CD4-positive, alpha-beta T cell (primary cell): ENCODE data around the gene RFC4. TPM values are rescaled to one million over a fixed set of nuclear protein-coding genes. Genes with fewer than 3 reads are reported as not detected.

ENCODE experiments used
- ATAC-seq: fragments of 200-7000 bp; cut with Tn5 transposase; one replicate; pipeline ENCODE4 v1.10.0; 2022; ENCODE audit warnings: mild to moderate bottlenecking; ENCODE audit not compliant: poor library complexity
- CTCF ChIA-PET: fragments of 350-600 bp; sonication (Branson Sonifier 250); formaldehyde crosslinking; loops from one replicate; lab custom pipeline; 2021; ENCODE audit warnings: antibody characterized with exemption, inconsistent platforms; lab: Charles Lee
- POLR2A ChIA-PET: fragments of 350-600 bp; sonication (Branson Sonifier 250); formaldehyde crosslinking; loops from one replicate; lab custom pipeline; 2021; ENCODE audit warnings: antibody characterized with exemption, inconsistent platforms; lab: Charles Lee
- DNase-seq, 14 experiments: peaks; one replicate each; pipeline ENCODE4 v3.0.0-alpha.2; 2013 to 2020; ENCODE audit warnings: mixed read lengths in 2 of 14
- H3K27ac ChIP-seq, 2 donors: one replicate each; pipeline versions ENCODE4 v1.5.1 to v1.7.0; 2013; ENCODE audit warnings: low read length in 2 of 2, low read depth in 1 of 2, mild to moderate bottlenecking in 1 of 2
- H3K27me3 ChIP-seq, 2 experiments: 1 replicate in 1 of 2; 2 replicates in 1 of 2; pipeline versions ENCODE4 v1.6.1 to v1.7.0; 2013; ENCODE audit warnings: low read length in 2 of 2, control low read depth in 1 of 2, mild to moderate bottlenecking in 1 of 2, moderate library complexity in 1 of 2; ENCODE audit not compliant: insufficient read depth in 2 of 2, control insufficient read depth in 1 of 2
- H3K36me3 ChIP-seq: one replicate; pipeline ENCODE4 v1.6.1; 2013; ENCODE audit warnings: low read length, control low read depth; ENCODE audit not compliant: insufficient read depth
- H3K4me1 ChIP-seq: one replicate; pipeline ENCODE4 v1.6.1; 2013; ENCODE audit warnings: low read length, control low read depth; ENCODE audit not compliant: insufficient read depth
- H3K4me3 ChIP-seq: one replicate; pipeline ENCODE4 v1.5.1; 2013; ENCODE audit warnings: mild to moderate bottlenecking, low read length, moderate library complexity
- H3K9me3 ChIP-seq, 2 experiments: 1 replicate in 1 of 2; 2 replicates in 1 of 2; pipeline versions ENCODE4 v1.6.1 to v1.7.0; 2013; ENCODE audit warnings: low read length in 2 of 2, mild to moderate bottlenecking in 2 of 2, control low read depth in 1 of 2, moderate library complexity in 1 of 2; ENCODE audit not compliant: control insufficient read depth in 1 of 2, insufficient read depth in 1 of 2
- H3K27ac Mint-ChIP-seq: one replicate; pipeline ENCODE4 v1.8.0; 2020; ENCODE audit warnings: mixed read lengths
- H3K27me3 Mint-ChIP-seq: one replicate; pipeline ENCODE4 v1.8.0; 2021; ENCODE audit warnings: mixed read lengths
- H3K36me3 Mint-ChIP-seq: one replicate; pipeline ENCODE4 v1.8.0; 2021; ENCODE audit warnings: low read depth, mixed read lengths
- H3K4me1 Mint-ChIP-seq: one replicate; pipeline ENCODE4 v1.8.0; 2021; ENCODE audit warnings: low read depth, mixed read lengths
- H3K4me3 Mint-ChIP-seq: one replicate; pipeline ENCODE4 v1.8.0; 2020; ENCODE audit warnings: mild to moderate bottlenecking, mixed read lengths
- H3K9me3 Mint-ChIP-seq: one replicate; pipeline ENCODE4 v1.8.0; 2020; ENCODE audit warnings: mixed read lengths
- CTCF ChIP-seq: fragments of 200-600 bp; IDR thresholded peaks from one replicate; pipeline ENCODE4 v1.8.0; 2022; ENCODE audit warnings: antibody characterized with exemption, mild to moderate bottlenecking
- intact Hi-C, 2 experiments: fragments of 100-400 bp; cut with DNase I in 1 of 2; cut with micrococcal nuclease in 1 of 2; formaldehyde crosslinking; loops; one replicate each; pipeline versions ENCODE4 v1.15.1 to v1.9.0; 2023 to 2025; cut with DNase I, micrococcal nuclease
- total RNA-seq, 174 experiments: library from RNA in 2 of 174; stranded (reverse) in 2 of 174; gene quantifications; one replicate each; pipeline ENCODE4 v1.2.3 and lab custom pipeline; 2021 to 2026

The RFC4 gene
- total RNA-seq, 2 experiments from 2014 or later: 8.6 to 12.6 TPM

DNA sequence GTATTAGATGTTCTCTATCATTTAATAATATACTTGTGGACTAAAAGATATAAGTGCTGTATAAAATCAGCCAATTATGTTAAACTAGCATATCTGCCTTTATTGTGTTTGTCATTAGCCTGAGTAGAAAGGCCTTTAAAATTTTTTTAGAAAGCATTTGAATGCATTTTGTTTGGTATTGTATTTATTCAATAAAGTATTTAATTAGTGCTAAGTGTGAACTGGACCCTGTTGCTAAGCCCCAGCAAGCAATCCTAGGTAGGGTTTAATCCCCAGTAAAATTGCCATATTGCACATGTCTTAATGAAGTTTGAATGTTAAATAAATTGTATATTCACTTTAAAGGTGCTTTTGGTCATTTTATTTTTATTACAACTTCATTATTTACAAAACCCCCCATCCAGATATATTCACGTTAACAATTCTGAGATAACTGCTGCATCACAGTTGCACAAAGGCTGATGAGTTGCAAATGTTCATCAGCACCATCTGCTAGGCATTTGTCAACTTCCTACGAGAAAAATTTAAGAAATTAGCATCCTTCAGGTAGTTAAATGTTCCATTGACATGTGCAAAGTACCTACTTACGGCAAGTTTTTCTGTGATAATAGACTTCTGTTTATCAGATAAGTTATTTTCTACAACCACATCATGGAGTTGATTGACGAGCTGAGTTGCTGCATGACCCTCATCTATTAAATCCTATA lies 16.6 kb downstream of the RFC4 start:
- H3K4me3 ChIP-seq: no peak overlapping the region
- ChIA-PET POLR2A (interaction anchor here (0.9 to 1.9 kb wide), 4 partner anchors 9 to 37 kb away, joined by 3 to 11 read pairs (median 6); no protein-coding TSS in a partner anchor), CTCF (no interaction called here)
- H3K9me3 ChIP-seq: no peaks in the 10 kb centered on the region
- H3K4me1 ChIP-seq: peaks cover 26% of the 10 kb centered on the region
- peak in 1 of 14 experiments; percentile 16 for DNase-seq
- intact Hi-C loops: loop anchor here in 1 of 2 experiments (5.0 kb wide), 1 partner anchor 852 kb away; the partner anchor contains the start of gene TRA2B
- no peak for TF ChIP-seq CTCF
- Mint-ChIP-seq H3K4me1 (peaks cover 59% of the 10 kb centered on the region), H3K36me3 (peaks cover 100% of the 10 kb centered on the region), H3K27ac (peak overlapping the region; percentile 96), H3K27me3 (no peaks in the 10 kb centered on the region), H3K9me3 (no peaks in the 10 kb centered on the region), H3K4me3 (peak overlapping the region; percentile 60)
- peak; percentile 11 for ATAC-seq
- no peak overlapping the region for H3K27ac ChIP-seq
- peaks cover 88% of the 10 kb centered on the region for H3K36me3 ChIP-seq
- no peaks in the 10 kb centered on the region for H3K27me3 ChIP-seq

DNA sequence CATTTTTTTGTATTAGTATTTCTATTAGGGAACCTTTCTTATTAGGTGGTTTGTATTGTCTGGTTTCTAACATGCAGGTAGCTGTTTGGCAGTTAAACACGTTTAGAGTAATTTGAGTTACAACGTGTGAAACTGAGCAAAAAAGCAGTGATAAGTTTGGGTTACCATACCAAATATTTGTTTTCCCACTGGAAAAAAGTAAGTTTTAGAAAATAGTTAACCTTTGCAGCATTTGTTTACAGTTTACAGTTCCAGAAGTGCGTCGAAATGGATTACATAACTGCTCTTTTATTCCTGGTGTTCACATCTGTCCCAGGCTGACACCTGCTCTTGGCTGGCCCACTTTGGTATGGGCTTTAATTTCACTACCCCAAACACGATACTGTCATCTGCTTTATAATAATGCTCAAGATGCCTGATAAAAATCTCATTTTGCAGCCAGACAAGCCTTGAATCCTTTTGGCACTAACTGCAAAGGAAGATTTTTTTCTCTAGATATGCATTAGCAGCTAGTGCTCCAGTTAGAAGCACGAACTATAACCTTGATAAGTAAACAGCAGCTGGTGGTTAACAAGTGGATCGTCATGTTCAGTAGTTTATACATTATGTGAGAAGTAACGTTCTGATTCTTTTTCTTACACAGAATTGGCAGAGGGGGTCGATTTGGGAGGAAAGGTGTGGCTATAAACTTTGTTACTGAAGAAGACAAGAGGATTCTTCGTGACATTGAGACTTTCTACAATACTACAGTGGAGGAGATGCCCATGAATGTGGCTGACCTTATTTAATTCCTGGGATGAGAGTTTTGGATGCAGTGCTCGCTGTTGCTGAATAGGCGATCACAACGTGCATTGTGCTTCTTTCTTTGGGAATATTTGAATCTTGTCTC lies 17.6 kb downstream of the RFC4 start:
- ChIA-PET POLR2A (interaction anchor here (1.3 to 1.9 kb wide), 4 partner anchors 10 to 142 kb away, joined by 3 to 11 read pairs (median 7); no protein-coding TSS in a partner anchor), CTCF (no interaction called here)
- DNase-seq: peak in 1 of 14 experiments; percentile 27
- no peak overlapping the region for H3K27ac ChIP-seq
- H3K4me3 ChIP-seq: no peak overlapping the region
- Mint-ChIP-seq H3K4me1 (peaks cover 67% of the 10 kb centered on the region), H3K9me3 (no peaks in the 10 kb centered on the region), H3K4me3 (peak overlapping the region; percentile 95), H3K27ac (peak overlapping the region; percentile 96), H3K27me3 (no peaks in the 10 kb centered on the region), H3K36me3 (peaks cover 100% of the 10 kb centered on the region)
- no peak for TF ChIP-seq CTCF
- H3K36me3 ChIP-seq: peaks cover 90% of the 10 kb centered on the region
- H3K27me3 ChIP-seq: no peaks in the 10 kb centered on the region
- intact Hi-C loops: loop anchor here in 1 of 2 experiments (5.0 kb wide), 1 partner anchor 851 kb away; the partner anchor contains the start of gene TRA2B
- no peak for ATAC-seq
- H3K9me3 ChIP-seq: no peaks in the 10 kb centered on the region
- H3K4me1 ChIP-seq: peaks cover 33% of the 10 kb centered on the region
